Caki2 (cell line): ENCODE results near the gene ONECUT3. TPM values are rescaled to one million over a fixed set of nuclear protein-coding genes. Genes with fewer than 3 reads are reported as not detected.
"Not testable (repeated sequence)": the region's sequence is repeated elsewhere in the genome, so short reads cannot be mapped to it uniquely, and the experiment has no call there.

Source experiments
- DNase-seq: peaks from one replicate; pipeline ENCODE4 v3.0.0-alpha.2; 2015; ENCODE audit warnings: low read depth
- in situ Hi-C: cut with HindIII; loops from 2 replicates; pipeline ENCODE4 v1.10.0; 2016; ENCODE audit warnings: low sequenced_read_pairs, low pct_unique_long_range_greater_than_20kb, mixed read lengths
- total RNA-seq: library from RNA; depleted of rRNA; stranded (reverse); fragments of >200 nt; shearing (Covaris generic); gene quantifications from 2 replicates; pipeline ENCODE4 v1.2.3, GENCODE V29; 2014; ENCODE audit warnings: low replicate concordance

Gene ONECUT3
- total RNA-seq, 1 experiment from 2014 or later = not detected

GRCh38 chr19:1780272-1780958, 27.1 kb downstream of the ONECUT3 start:
- in situ Hi-C loops = no loop called here
- DNase-seq = no peak

GRCh38 chr19:1782521-1782920, 29.2 kb downstream of the ONECUT3 start:
- no peak for DNase-seq
- in situ Hi-C loops = no loop called here

- in situ Hi-C loops = no loop called here
- no peak for DNase-seq
These were observed 30.0 kb downstream of the ONECUT3 start for GRCh38 chr19:1783354-1783753.

GRCh38 chr19:1783874-1784273, 30.6 kb downstream of the ONECUT3 start:
- no peak for DNase-seq
- in situ Hi-C loops = no loop called here

GRCh38 chr19:1785310-1785709, 32.0 kb downstream of the ONECUT3 start:
- in situ Hi-C loops = no loop called here
- DNase-seq = no peak

GRCh38 chr19:1786668-1787067, 33.4 kb downstream of the ONECUT3 start:
- DNase-seq = no peak
- in situ Hi-C loops = no loop called here

- in situ Hi-C loops = no loop called here
- DNase-seq = no peak
These were observed 33.8 kb downstream of the ONECUT3 start for GRCh38 chr19:1787116-1787515.

- in situ Hi-C loops = no loop called here
- DNase-seq = no peak
These were observed 36.1 kb downstream of the ONECUT3 start for GRCh38 chr19:1789261-1790041.

GRCh38 chr19:1790054-1790792, 36.9 kb downstream of the ONECUT3 start:
- in situ Hi-C loops = no loop called here
- no peak for DNase-seq

GRCh38 chr19:1791879-1792278, 38.6 kb downstream of the ONECUT3 start:
- no peak for DNase-seq
- in situ Hi-C loops = no loop called here

GRCh38 chr19:1794424-1795172, 41.3 kb downstream of the ONECUT3 start:
- DNase-seq = no peak
- in situ Hi-C loops = no loop called here

GRCh38 chr19:1796395-1797142, 43.3 kb downstream of the ONECUT3 start:
- DNase-seq = no peak
- in situ Hi-C loops = no loop called here

GRCh38 chr19:1797313-1797712, 44.0 kb downstream of the ONECUT3 start:
- in situ Hi-C loops, DNase-seq: not testable (repeated sequence)

GRCh38 chr19:1799695-1800342, 46.5 kb downstream of the ONECUT3 start:
- no peak for DNase-seq
- in situ Hi-C loops = no loop called here

- in situ Hi-C loops = no loop called here
- no peak for DNase-seq
These were observed 51.6 kb downstream of the ONECUT3 start for GRCh38 chr19:1804858-1805257.

GRCh38 chr19:1805401-1806183, 52.3 kb downstream of the ONECUT3 start:
- in situ Hi-C loops = no loop called here
- DNase-seq = no peak
